CD4-positive, alpha-beta T cell treated with Interleukin-6 for 4 hours (primary cell): Measurements from ENCODE around the gene GZMA.

Source experiments
- DNase-seq: peaks from one replicate; pipeline ENCODE4 v3.0.0-alpha.2; 2020; ENCODE audit warnings: mixed read lengths

Gene GZMA

DNA sequence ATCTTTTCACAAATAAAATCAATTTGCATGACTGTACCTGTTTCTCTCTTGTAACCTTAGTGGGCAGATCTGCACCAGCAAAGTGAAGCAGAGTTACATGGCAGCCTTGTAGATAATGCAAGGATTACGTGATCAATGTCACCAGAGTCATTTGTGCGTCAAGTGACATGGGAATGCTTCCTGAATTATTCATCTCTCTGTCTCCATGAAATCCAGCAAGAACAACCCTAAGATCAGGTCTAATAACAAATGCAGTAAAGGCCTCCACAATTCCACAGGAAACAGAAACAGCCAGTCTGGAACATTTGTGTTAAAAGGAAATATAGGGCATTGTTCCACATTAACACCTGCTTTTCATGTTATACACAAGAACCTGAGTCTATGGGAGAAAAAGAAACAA lies 7.8 kb downstream of the GZMA start:
- DNase-seq: no peak

- no peak for DNase-seq
Measured at GRCh38 chr5:55113327-55113726, 10.9 kb downstream of the GZMA start.

DNA sequence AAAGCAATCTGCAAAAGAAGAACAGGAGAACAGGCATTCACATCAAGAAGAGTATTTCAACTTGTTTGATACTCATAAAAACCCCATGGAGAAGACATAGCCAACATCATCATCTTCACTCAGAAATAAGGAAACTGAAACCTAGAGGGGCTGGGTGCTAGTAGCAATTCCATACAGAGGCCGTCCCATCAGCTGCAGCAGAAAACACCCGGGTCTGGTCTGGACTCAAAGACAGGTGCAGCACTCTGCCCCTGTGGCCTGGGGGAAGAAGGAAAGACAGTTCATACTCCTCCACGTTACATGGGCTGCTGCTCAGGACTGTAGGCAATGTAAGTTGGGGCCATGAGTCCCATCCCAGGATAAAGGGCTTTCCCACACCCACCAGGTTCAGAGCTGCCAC lies 11.6 kb downstream of the GZMA start:
- DNase-seq: no peak

GRCh38 chr5:55123365-55123764 lies 20.9 kb downstream of the GZMA start:
- no peak for DNase-seq

DNA sequence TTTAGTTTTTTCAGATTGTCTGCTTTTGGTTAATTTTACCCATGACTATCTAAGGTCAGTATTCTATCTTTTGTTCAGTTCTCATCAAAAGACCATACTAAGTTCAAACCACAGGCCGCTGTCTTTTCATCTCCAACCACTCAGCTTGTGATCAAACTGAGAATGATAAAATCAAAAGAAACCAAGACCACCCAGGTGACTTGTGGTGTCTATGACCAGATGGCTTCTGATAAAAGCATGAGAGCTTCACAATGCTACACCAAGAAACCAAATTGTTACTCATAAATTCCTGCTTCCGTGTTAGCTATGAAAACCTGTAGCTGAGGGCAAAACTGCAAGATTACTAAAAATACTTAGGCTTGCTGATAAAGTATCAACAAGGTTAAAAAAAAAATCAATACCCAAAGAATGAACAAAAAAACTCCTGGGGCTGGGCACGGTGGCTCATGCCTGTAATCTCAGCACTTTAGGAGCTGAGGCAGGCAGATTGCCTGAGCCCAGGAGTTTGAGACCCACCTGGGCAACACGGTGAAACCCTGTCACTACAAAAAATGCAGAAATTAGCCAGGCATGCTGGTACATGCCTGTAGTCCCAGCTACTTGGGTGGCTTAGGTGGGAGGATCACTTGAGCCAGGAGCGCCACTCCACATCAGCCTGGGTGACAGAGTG lies 31.7 kb downstream of the GZMA start:
- DNase-seq: no peak

- DNase-seq: no peak
Measured at GRCh38 chr5:55136521-55136920, 34.1 kb downstream of the GZMA start.

- DNase-seq: no peak
Measured at GRCh38 chr5:55140908-55141665, 38.6 kb downstream of the GZMA start.

GRCh38 chr5:55141945-55142690 lies 39.7 kb downstream of the GZMA start:
- no peak for DNase-seq

DNA sequence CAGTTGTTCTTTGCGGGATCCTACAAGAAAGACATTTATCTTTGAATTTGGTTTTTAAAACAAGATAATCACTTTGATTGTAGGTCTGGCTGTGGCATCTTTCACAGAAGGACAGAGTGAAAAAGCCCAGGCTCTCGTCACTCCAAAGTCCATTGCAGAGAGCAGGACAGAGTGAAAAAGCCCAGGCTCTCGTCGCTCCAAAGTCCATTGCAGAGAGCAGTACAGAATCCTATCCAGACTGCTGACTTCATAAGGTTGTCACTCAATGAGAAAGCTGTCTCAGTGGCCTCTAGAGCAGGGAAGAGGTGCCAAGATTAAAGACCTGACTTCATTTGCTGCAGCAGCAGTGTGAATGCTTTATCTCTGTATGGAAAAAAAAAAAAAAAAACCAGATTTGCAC lies 41.2 kb downstream of the GZMA start:
- DNase-seq: no peak

DNA sequence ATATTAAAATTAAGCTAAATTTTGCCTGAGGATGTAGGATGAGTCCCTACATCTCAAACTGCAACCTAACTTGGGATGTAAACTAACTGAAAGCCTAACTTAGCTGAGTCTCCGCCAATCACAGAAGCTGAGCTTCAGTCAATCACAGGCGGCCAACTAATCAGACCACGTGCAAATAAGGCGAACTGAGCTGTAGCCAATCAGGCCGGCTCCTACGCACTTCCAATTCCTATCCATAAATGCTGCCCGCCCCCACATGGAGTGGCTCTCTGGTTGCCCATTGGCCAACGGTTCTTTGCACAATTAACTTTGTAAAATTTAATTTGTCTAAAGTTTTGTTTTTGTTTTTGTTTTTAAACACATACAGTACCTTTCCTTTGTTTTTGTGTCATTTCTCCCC lies 43.6 kb downstream of the GZMA start:
- no peak for DNase-seq

GRCh38 chr5:55146543-55147151 lies 44.2 kb downstream of the GZMA start:
- peak; percentile 85 for DNase-seq

GRCh38 chr5:55149308-55149795 lies 46.9 kb downstream of the GZMA start:
- no peak for DNase-seq

- DNase-seq: no peak
Measured at GRCh38 chr5:55151923-55152842, 49.7 kb downstream of the GZMA start.

DNA sequence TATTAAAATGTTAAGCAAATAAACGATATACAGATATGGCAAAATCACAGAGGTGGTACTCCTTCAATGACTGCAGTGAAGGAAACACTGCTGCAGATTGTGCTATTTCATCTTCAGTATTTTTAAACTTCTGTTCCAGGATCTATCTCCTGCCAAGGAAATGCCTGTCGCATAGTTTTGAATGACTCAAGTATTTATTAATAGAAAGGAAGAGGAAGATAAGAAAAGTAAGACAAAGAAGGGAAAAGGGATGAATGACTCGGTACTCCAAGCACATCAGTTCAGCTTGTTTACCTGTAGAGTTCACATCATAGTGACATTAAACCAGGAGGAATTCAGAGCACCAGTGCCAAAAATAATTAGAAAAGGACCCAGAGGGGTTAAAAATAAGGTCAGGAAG lies 52.4 kb downstream of the GZMA start:
- DNase-seq: no peak
